H1 (cell line): ENCODE measurements around the gene DNAH1. TPM values are rescaled to one million over a fixed set of nuclear protein-coding genes. Genes with fewer than 3 reads are reported as not detected.
A peak's percentile ranks its signal among the peaks of the same experiment; 100 is the strongest.

Source experiments
- CTCF ChIA-PET: fragments of 300-600 bp; sonication (Branson Sonifier 250); formaldehyde crosslinking; loops from one replicate; lab custom pipeline; 2021; ENCODE audit not compliant: partially characterized antibody; lab: Charles Lee
- POLR2A ChIA-PET: fragments of 300-600 bp; sonication (Branson Sonifier 250); formaldehyde crosslinking; loops from one replicate; lab custom pipeline; 2021; ENCODE audit warnings: inconsistent platforms; ENCODE audit not compliant: partially characterized antibody; lab: Charles Lee
- DNase-seq, 2 experiments: peaks; one replicate each; pipeline versions ENCODE4 v3.0.0 to v3.0.0-alpha.2; 2010 to 2022; ENCODE audit warnings: low spot score in 2 of 2, low read depth in 1 of 2, mixed read lengths in 1 of 2
- FAIRE-seq: peaks from 2 replicates; lab custom pipeline; 2011; peaks lifted over from hg19 to GRCh38; lab: Jason Lieb, UNC
- H2AFZ ChIP-seq: 2 replicates; pipeline ENCODE4 v1.8.1; 2012; ENCODE audit warnings: low read length, inconsistent platforms
- H2AK5ac ChIP-seq: 2 replicates; pipeline ENCODE4 v1.6.1; 2013; ENCODE audit warnings: low read depth, low read length
- H2BK120ac ChIP-seq: replicated peaks from 2 replicates; pipeline ENCODE3; 2013; ENCODE audit warnings: low read depth, low read length, inconsistent platforms
- H2BK12ac ChIP-seq: 2 replicates; pipeline ENCODE4 v1.6.1; 2013; ENCODE audit warnings: low read depth, low read length
- H2BK15ac ChIP-seq: 2 replicates; pipeline ENCODE4 v1.6.1; 2013; ENCODE audit warnings: low read length
- H2BK20ac ChIP-seq: 2 replicates; pipeline ENCODE4 v1.6.1; 2013; ENCODE audit warnings: low read length
- H2BK5ac ChIP-seq: 2 replicates; pipeline ENCODE4 v1.6.1; 2013; ENCODE audit warnings: low read depth, low read length
- H3K14ac ChIP-seq: 2 replicates; pipeline ENCODE4 v1.6.1; 2013; ENCODE audit warnings: inconsistent platforms; ENCODE audit not compliant: insufficient read length
- H3K18ac ChIP-seq: 2 replicates; pipeline ENCODE4 v1.6.1; 2013; ENCODE audit warnings: low read length; ENCODE audit errors: extremely low read depth
- H3K23ac ChIP-seq: 2 replicates; pipeline ENCODE4 v1.6.1; 2013; ENCODE audit warnings: inconsistent platforms; ENCODE audit not compliant: insufficient read length
- H3K23me2 ChIP-seq: 2 replicates; pipeline ENCODE4 v1.6.1; 2013; ENCODE audit warnings: low read depth, low read length
- H3K27ac ChIP-seq: 2 replicates; pipeline ENCODE4 v1.6.1; 2011; ENCODE audit warnings: low read depth, low read length, inconsistent platforms
- H3K27me3 ChIP-seq, 4 experiments: replicated peaks in 1 of 4; 1 replicate in 1 of 4; 2 replicates in 3 of 4; pipeline versions ENCODE4 v1.6.1 to v1.8.1; 2011 to 2013; ENCODE audit warnings: low read length in 3 of 4, mild to moderate bottlenecking in 3 of 4, inconsistent platforms in 2 of 4, mixed read lengths in 2 of 4, moderate library complexity in 1 of 4; ENCODE audit not compliant: control insufficient read depth in 3 of 4, insufficient read depth in 3 of 4; ENCODE audit errors: extremely low read depth in 1 of 4
- H3K36me3 ChIP-seq, 4 experiments: 2 replicates each; pipeline versions ENCODE4 v1.6.1 to v1.8.1; 2011 to 2013; ENCODE audit warnings: mild to moderate bottlenecking in 4 of 4, low read length in 3 of 4, moderate library complexity in 2 of 4, control low read depth in 1 of 4, inconsistent platforms in 1 of 4; ENCODE audit not compliant: insufficient read depth in 4 of 4, control insufficient read depth in 2 of 4
- H3K4ac ChIP-seq: replicated peaks from 2 replicates; pipeline ENCODE3; 2013; ENCODE audit warnings: low read length, low read depth, mixed read lengths, inconsistent platforms; ENCODE audit not compliant: insufficient read length
- H3K4me1 ChIP-seq, 4 experiments: replicated peaks in 1 of 4; 1 replicate in 1 of 4; 2 replicates in 3 of 4; pipeline versions ENCODE4 v1.6.1 to v1.8.1; 2011 to 2013; ENCODE audit warnings: low read length in 3 of 4, inconsistent platforms in 2 of 4, mixed read lengths in 1 of 4; ENCODE audit not compliant: insufficient read depth in 4 of 4, control insufficient read depth in 3 of 4
- H3K4me2 ChIP-seq, 2 experiments: 2 replicates each; pipeline versions ENCODE4 v1.6.1 to v1.8.1; 2011 to 2013; ENCODE audit warnings: low read depth in 2 of 2, low read length in 2 of 2, control low read depth in 1 of 2, inconsistent platforms in 1 of 2, mild to moderate bottlenecking in 1 of 2; ENCODE audit not compliant: insufficient read depth in 1 of 2
- H3K4me3 ChIP-seq, 4 experiments: fragments of 200-600, 300-600 bp in 1 of 4; sonication (generic), shearing (Covaris generic), sonication (Bioruptor Twin) in 1 of 4; 2 replicates each; pipeline versions ENCODE4 v1.5.1 to v1.8.1; 2011 to 2016; ENCODE audit warnings: low read length in 4 of 4, low read depth in 3 of 4, control low read depth in 2 of 4, inconsistent platforms in 2 of 4, mild to moderate bottlenecking in 2 of 4, mixed read lengths in 1 of 4, moderate library complexity in 1 of 4; ENCODE audit not compliant: insufficient read depth in 2 of 4; ENCODE audit errors: extremely low read depth in 1 of 4
- H3K56ac ChIP-seq: replicated peaks from 2 replicates; pipeline ENCODE3; 2013; ENCODE audit warnings: low read depth, mild to moderate bottlenecking, mixed read lengths, low read length, inconsistent platforms; ENCODE audit not compliant: insufficient read length
- H3K79me1 ChIP-seq: 2 replicates; pipeline ENCODE4 v1.6.1; 2013; ENCODE audit warnings: low read depth, low read length, control low read depth
- H3K79me2 ChIP-seq, 2 experiments: 2 replicates each; pipeline versions ENCODE4 v1.6.1 to v1.8.1; 2012 to 2013; ENCODE audit warnings: low read length in 2 of 2, mild to moderate bottlenecking in 2 of 2, inconsistent platforms in 1 of 2; ENCODE audit not compliant: insufficient read depth in 2 of 2, control insufficient read depth in 1 of 2
- H3K9ac ChIP-seq, 4 experiments: replicated peaks in 1 of 4; 1 replicate in 1 of 4; 2 replicates in 3 of 4; pipeline versions ENCODE4 v1.6.1 to v1.8.1; 2011 to 2013; ENCODE audit warnings: low read depth in 3 of 4, low read length in 3 of 4, control low read depth in 2 of 4, mild to moderate bottlenecking in 2 of 4, moderate library complexity in 2 of 4, inconsistent platforms in 1 of 4; ENCODE audit errors: extremely low read depth in 1 of 4
- H3K9me3 ChIP-seq, 2 experiments: 2 replicates each; pipeline versions ENCODE4 v1.6.1 to v1.8.1; 2012 to 2013; ENCODE audit warnings: mild to moderate bottlenecking in 2 of 2, moderate library complexity in 2 of 2, control low read depth in 1 of 2, inconsistent platforms in 1 of 2, low read depth in 1 of 2, low read length in 1 of 2, mixed read lengths in 1 of 2; ENCODE audit not compliant: insufficient read depth in 2 of 2
- H4K20me1 ChIP-seq, 2 experiments: replicated peaks in 1 of 2; 2 replicates each; pipeline versions ENCODE3 to v1.8.1; 2011 to 2013; ENCODE audit warnings: inconsistent platforms in 2 of 2, low read length in 2 of 2, mild to moderate bottlenecking in 1 of 2; ENCODE audit not compliant: insufficient read depth in 2 of 2, control insufficient read depth in 1 of 2
- H4K5ac ChIP-seq: 2 replicates; pipeline ENCODE4 v1.6.1; 2013; ENCODE audit warnings: low read length, low read depth, mixed read lengths, inconsistent platforms; ENCODE audit not compliant: insufficient read length
- H4K8ac ChIP-seq: 2 replicates; pipeline ENCODE4 v1.8.0; 2013; ENCODE audit warnings: mild to moderate bottlenecking, moderate library complexity, low read length, inconsistent platforms; ENCODE audit not compliant: insufficient read depth; ENCODE audit errors: extremely low read depth
- H4K91ac ChIP-seq: replicated peaks from 2 replicates; pipeline ENCODE3; 2013; ENCODE audit warnings: low read length, mixed read lengths, inconsistent platforms; ENCODE audit not compliant: insufficient read length
- EP300 ChIP-seq, 2 experiments: IDR thresholded peaks; 1 replicate in 1 of 2; 2 replicates in 1 of 2; pipeline ENCODE4 v1.6.1; 2011 to 2012; ENCODE audit warnings: low read depth in 2 of 2, low read length in 2 of 2, mild to moderate bottlenecking in 2 of 2, borderline replicate concordance in 1 of 2, inconsistent platforms in 1 of 2, moderate library complexity in 1 of 2
- HDAC2 ChIP-seq, 2 experiments: fragments of 300-600 bp in 1 of 2; sonication (generic) in 1 of 2; IDR thresholded peaks; 2 replicates each; pipeline ENCODE4 v1.6.1; 2011 to 2012; ENCODE audit warnings: low read depth in 2 of 2, low read length in 2 of 2, mild to moderate bottlenecking in 2 of 2, moderate library complexity in 2 of 2, borderline replicate concordance in 1 of 2, inconsistent platforms in 1 of 2
- WGBS, 2 experiments: shearing (Covaris generic) in 1 of 2; methylation state at CpG; one replicate each; pipeline versions ENCODE4 v1.1.6 to v1.1.7; 2013 to 2015; ENCODE audit warnings: low lambda C conversion rate in 2 of 2, mixed read lengths in 2 of 2, inconsistent platforms in 1 of 2, low coverage in 1 of 2, missing lambda C conversion rate in 1 of 2; ENCODE audit not compliant: insufficient replicate concordance in 2 of 2, insufficient coverage in 1 of 2, insufficient read length in 1 of 2; ENCODE audit errors: extremely low coverage in 1 of 2, missing lambda C conversion rate in 1 of 2; 5-methylcytosine and 5-hydroxymethylcytosine counted together
- polyA plus RNA-seq, 7 experiments: library from polyadenylated mRNA; depleted of rRNA in 3 of 7; stranded (reverse) in 5 of 7; unstranded in 2 of 7; fragments of >200 nt in 5 of 7; fragments of 200-250 nt in 2 of 7; gene quantifications; 1 replicate in 5 of 7; 2 replicates in 1 of 7; 4 replicates in 1 of 7; pipeline versions ENCODE4 v1.2.1 to v1.2.3, GENCODE V29; 2011 to 2013; ENCODE audit warnings: missing spikeins in 2 of 7, mixed read lengths in 2 of 7
- total RNA-seq: library from RNA; stranded (reverse); fragmentation: NEBNext Ultra II Directional; extraction: Animal tissue kit (Norgen Biotek cat#: 25700); gene quantifications from 2 replicates; pipeline ENCODE4 v1.2.1, GENCODE V29; 2021
- TF ChIP-seq, protein P1 (sequence below): IDR thresholded peaks from 2 replicates; pipeline ENCODE4 v1.6.1; 2011; ENCODE audit warnings: low read depth, mild to moderate bottlenecking, low read length; ENCODE audit not compliant: insufficient read depth

The DNAH1 gene
- total and polyA plus RNA-seq, 2 of the 8 experiments (the other 6 are each of a cell fraction or from before 2014, with no cell fraction given): 1.0 to 1.5 TPM

DNA sequence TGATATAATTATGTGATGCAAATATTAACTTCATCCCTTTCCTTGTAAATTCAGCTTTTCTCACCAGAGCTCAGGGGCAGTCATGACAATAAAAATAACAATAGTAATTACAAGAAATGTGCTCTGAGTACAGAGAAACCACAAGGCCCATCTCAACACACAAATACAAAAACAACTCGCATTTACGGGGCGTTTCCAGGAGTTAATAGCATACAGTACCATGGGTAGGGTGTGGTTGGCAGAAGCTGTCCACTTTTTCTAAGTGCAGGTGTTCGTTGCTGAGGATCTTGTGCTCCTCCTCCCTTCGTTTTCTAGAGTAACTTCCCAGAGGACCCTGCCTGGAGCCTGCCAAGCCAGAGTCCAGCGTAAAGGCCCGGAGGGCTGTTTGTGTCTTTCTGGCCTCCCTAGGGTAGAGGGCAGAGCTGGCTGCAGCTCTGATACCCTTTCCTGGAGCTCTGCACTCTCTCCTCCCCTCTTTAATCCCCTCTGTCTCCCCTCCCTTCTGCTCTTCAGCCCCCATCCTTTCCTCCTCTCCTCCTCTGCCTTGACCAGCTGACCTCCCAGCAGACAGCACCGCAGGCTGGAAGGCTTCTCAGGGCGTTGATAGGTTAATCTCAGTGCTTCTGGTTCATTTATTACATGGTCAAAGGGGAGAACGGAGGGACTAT lies 117.3 kb downstream of the DNAH1 start:
- H3K18ac ChIP-seq: no peak overlapping the region
- no peak overlapping the region for H2AK5ac ChIP-seq
- H2BK20ac ChIP-seq: no peak overlapping the region
- H3K4ac ChIP-seq: no peak overlapping the region
- no peak overlapping the region for H3K56ac ChIP-seq
- no peaks in the 10 kb centered on the region for H4K20me1 ChIP-seq
- FAIRE-seq (no peak), DNase-seq (no peak)
- peaks cover 0 to 2% (median 0%) of the 10 kb centered on the region in 4 experiments; a peak in 1 of 7 replicates for H3K4me1 ChIP-seq
- WGBS, 2 experiments: 85% methylated on average over 10 of the region's 10 CpGs; no CpG with 5 or more reads in 1 of the 2 experiments
- ChIA-PET CTCF (interaction anchor here (0.7 to 3.8 kb wide), 4 partner anchors 12 to 325 kb away, joined by 3 to 22 read pairs (median 6); no protein-coding TSS in a partner anchor), POLR2A (interaction anchor here (10.5 kb wide), 1 partner anchor 13 kb away, joined by 112 read pairs; the partner anchor contains the start of gene SEMA3G)
- H3K79me1 ChIP-seq: no peaks in the 10 kb centered on the region
- no peak overlapping the region for H2BK5ac ChIP-seq
- H3K23ac ChIP-seq: no peak overlapping the region
- H2BK12ac ChIP-seq: no peak overlapping the region
- H3K4me3 ChIP-seq: no peak overlapping the region
- no peak overlapping the region for H2BK15ac ChIP-seq
- H2BK120ac ChIP-seq: no peak overlapping the region
- no peaks in the 10 kb centered on the region for H3K27me3 ChIP-seq
- H3K4me2 ChIP-seq: no peak overlapping the region
- H3K14ac ChIP-seq: no peak overlapping the region
- H3K36me3 ChIP-seq: no peaks in the 10 kb centered on the region
- H4K8ac ChIP-seq: no peak overlapping the region
- H4K91ac ChIP-seq: peak overlapping the region; percentile 16
- no peak overlapping the region for H3K9ac ChIP-seq
- no peak overlapping the region for H3K27ac ChIP-seq
- no peak overlapping the region for H4K5ac ChIP-seq
- no peaks in the 10 kb centered on the region for H3K23me2 ChIP-seq
- no peak overlapping the region for H2AFZ ChIP-seq
- H3K79me2 ChIP-seq: no peaks in the 10 kb centered on the region
- no peaks in the 10 kb centered on the region for H3K9me3 ChIP-seq
- TF ChIP-seq HDAC2 (IDR thresholded peaks at IDR 0.05; ENCODE audit: borderline replicate concordance in 1 of 2, low read depth in 2 of 2, low read length in 2 of 2) (no peak), EP300 (IDR thresholded peaks at IDR 0.05; ENCODE audit: borderline replicate concordance in 1 of 2, low read depth in 2 of 2, low read length in 2 of 2) (no peak)
- TF ChIP-seq, protein P1, sequence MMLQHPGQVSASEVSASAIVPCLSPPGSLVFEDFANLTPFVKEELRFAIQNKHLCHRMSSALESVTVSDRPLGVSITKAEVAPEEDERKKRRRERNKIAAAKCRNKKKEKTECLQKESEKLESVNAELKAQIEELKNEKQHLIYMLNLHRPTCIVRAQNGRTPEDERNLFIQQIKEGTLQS: no peak
